Epithelial cell of esophagus (primary cell): Measurements from ENCODE around the gene HNRNPM.
A peak's percentile ranks its signal among the peaks of the same experiment; 100 is the strongest.

ENCODE experiments used
- DNase-seq: peaks from one replicate; pipeline ENCODE4 v3.0.0; 2010; ENCODE audit warnings: low read depth
- H3K4me3 ChIP-seq: 2 replicates; pipeline ENCODE4 v1.5.1; 2011; ENCODE audit warnings: mild to moderate bottlenecking, low read length, control low read depth
- TF ChIP-seq, protein P1 (sequence below): IDR thresholded peaks from 2 replicates; pipeline ENCODE4 v1.5.1; 2011; ENCODE audit warnings: low read depth, mild to moderate bottlenecking, low read length, control low read depth, inconsistent platforms; ENCODE audit not compliant: insufficient read depth; ENCODE audit errors: missing control alignments

The HNRNPM gene

DNA sequence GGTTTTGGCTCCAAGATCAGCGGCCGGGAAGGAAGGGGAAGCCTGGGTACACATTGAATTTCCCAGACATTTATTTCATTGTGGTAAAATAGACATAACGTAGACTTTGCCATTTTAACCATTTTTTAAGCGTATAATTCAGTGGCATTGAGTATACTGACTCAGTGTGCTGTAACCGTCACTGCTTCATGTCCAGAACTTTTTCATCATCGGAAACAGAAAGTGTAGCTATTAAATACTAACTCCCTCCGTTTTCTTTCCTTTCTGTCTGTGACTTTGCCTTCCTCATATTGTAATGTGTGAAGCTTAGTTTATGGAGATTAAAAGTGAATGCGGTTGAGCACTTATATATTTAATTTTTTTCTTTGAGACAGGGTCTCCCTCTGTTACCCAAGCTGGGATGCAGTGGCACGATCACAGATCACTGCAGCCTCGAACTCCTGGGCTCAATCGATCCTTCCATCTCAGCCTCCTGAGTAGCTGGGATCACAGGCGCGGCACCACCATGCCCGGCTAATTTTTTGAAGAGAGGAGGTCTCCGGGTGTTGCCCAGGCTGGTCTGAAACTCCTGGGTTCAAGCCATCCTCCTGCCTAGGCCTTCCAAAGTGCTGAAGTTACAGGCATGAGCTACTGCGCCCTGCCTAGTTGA lies 1.4 kb downstream of the HNRNPM start:
- TF ChIP-seq, protein P1, sequence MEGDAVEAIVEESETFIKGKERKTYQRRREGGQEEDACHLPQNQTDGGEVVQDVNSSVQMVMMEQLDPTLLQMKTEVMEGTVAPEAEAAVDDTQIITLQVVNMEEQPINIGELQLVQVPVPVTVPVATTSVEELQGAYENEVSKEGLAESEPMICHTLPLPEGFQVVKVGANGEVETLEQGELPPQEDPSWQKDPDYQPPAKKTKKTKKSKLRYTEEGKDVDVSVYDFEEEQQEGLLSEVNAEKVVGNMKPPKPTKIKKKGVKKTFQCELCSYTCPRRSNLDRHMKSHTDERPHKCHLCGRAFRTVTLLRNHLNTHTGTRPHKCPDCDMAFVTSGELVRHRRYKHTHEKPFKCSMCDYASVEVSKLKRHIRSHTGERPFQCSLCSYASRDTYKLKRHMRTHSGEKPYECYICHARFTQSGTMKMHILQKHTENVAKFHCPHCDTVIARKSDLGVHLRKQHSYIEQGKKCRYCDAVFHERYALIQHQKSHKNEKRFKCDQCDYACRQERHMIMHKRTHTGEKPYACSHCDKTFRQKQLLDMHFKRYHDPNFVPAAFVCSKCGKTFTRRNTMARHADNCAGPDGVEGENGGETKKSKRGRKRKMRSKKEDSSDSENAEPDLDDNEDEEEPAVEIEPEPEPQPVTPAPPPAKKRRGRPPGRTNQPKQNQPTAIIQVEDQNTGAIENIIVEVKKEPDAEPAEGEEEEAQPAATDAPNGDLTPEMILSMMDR = no peak
- no peak for DNase-seq
- peak overlapping the region; percentile 88 for H3K4me3 ChIP-seq

DNA sequence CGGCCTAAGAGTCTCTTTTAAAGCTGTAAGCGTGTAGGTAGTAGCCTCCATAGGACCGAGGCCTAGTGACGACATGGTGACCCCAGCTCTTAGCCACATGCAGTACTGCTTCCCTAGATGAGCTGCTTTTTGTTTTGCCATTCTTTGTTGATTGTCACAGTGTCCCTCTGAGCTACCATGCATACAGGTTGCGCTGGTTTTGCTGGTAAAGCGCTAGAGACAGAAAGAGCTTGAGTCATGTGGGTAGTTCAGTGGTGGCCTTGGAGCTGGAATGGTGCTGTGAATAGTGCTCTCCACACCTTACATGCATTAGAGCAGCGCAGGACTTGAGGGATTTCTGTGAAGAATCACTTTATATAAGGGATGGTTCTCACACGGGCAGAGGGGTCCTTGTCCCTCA lies 5.1 kb downstream of the HNRNPM start:
- TF ChIP-seq, protein P1 = no peak
- H3K4me3 ChIP-seq = no peak overlapping the region
- peak; percentile 63 for DNase-seq

DNA sequence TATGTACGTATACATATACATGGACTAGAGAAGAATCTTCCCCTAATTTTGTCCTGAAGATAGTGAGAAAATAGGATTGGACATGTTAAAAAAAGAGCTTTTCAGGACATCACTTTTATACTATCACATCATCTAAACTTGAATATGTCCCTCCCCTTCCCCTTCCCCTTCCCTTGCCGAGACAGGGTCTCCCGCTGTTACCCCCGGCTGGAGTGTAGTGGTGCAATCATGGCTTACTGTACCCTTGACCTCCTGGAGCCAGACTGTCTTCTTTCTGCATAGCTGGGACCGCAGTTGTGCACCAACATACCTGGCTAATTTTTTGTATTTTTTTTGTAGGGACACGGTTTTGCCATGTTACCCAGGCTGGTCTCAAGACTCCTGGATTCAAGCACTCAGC lies 6.6 kb downstream of the HNRNPM start:
- no peak overlapping the region for H3K4me3 ChIP-seq
- no peak for DNase-seq
- TF ChIP-seq, protein P1 = no peak

DNA sequence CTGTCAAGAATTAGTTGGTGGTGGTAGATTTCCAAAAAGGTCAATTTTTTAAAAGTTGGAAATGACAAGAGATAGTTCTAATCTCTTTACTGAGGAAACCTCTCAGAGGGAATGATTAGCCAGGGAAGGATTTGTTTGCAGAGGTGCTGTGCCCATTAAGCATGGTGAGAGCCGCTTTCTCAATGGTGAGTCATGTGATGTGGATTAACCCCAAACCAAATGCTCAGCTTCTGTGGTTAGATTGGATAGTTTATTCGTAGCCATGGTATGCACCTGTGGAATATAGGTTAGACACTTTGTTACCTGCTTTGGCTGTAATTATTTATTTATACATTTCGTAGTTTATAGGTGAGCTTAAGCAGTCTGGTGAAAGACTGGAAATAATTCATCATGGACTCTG lies 7.1 kb downstream of the HNRNPM start:
- peak; percentile 90 for DNase-seq
- no peak overlapping the region for H3K4me3 ChIP-seq
- TF ChIP-seq, protein P1 = no peak

DNA sequence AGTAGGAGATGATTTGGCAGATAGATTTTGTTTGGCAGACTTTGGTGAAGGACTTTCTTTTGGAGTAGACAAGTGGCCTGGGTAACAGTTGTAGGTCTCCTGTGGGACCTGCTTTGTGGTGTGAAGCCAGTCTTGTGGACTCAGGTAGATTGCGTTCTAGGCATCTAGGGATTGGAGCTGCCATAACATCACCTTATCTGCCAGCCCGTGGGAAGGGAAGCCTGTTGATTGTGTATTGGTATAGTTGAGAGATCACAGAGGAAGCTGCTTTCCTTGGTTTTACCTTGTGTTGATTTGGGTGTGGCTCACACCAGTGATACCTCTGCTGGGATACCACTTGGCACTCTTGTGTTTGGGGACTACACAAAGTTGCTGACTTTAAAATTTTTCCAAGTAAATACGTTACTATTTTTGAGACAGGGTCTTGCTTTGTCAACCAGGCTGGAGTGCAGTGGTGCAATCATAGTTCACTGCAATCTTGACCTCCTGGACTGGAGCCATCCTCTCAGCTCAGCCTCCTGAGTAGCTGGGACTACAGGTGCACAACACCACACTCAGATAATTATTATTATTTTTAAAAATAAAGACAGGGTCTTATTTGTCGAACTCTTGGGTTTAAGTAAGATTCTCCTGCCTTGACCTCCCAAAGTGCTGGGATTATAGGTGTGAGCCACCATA lies 7.8 kb downstream of the HNRNPM start:
- no peak overlapping the region for H3K4me3 ChIP-seq
- TF ChIP-seq, protein P1 = no peak
- no peak for DNase-seq

DNA sequence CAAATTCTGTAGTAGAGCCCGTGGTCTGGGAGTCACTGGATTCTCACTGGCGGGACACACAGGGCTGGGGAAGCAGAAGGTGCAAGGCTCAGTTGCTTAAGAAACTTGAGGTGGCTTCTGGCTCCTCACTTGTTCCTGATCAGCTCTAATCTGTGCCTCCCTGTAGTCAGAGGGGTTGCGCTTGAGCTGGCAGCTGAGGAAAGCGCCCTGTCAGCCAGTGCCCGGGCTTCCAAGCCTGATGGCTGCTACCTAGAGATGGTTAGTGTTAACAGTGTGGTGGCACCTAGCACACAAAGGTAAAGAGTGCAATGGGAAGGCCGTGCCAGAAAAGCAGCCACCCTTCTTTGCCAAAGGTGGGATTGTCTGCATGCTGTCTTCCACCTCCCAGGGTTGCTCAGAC lies 8.8 kb downstream of the HNRNPM start:
- H3K4me3 ChIP-seq = no peak overlapping the region
- no peak for DNase-seq
- TF ChIP-seq, protein P1 = no peak

DNA sequence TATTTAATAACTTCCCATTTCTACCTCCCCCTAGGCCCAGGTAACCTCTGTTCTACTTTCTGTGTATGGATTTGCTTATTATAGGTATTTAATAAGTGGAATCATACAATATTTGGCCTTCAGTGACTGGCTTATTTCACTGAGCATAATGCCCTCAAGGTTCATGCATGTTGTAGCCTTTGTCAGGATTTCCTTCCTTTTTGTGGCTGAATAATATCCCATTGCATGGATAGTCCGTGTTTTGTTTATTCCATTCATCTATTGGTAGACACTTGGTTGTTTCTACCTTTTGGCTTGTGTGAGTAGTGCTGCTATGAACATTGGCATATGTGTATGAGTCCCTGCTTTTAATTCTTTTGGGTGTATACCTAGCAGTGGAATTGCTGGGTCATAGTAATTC lies 9.4 kb downstream of the HNRNPM start:
- H3K4me3 ChIP-seq = no peak overlapping the region
- TF ChIP-seq, protein P1 = no peak
- no peak for DNase-seq
